Measurements from ENCODE around the gene PEAK3. TPM values are rescaled to one million over a fixed set of nuclear protein-coding genes. Genes with fewer than 3 reads are reported as not detected.

PEAK3 gene
- total and polyA plus RNA-seq, 10 of the 15 experiments (the other 5 are each of a cell fraction or from before 2014, with no cell fraction given): 0.03 to 0.10 (median 0.05) TPM; not detected in 7

- Histone ChIP-seq H2AFZ (ENCODE audit: control insufficient read depth, low read depth, low read length) (no peak overlapping the region), H3K79me2 (ENCODE audit: control insufficient read depth, insufficient read depth, low read length) (no peaks in the 10 kb centered on the region), H3K27me3 (replicated peaks in 1 of 2; ENCODE audit: control insufficient read depth in 2 of 2, insufficient read depth in 2 of 2, low read length in 1 of 2) (no peaks in the 10 kb centered on the region; a peak in 1 of 4 replicates), H3K9me3 (replicated peaks; ENCODE audit: control insufficient read depth, insufficient read depth, low read length) (no peaks in the 10 kb centered on the region), H3K9ac (ENCODE audit: control insufficient read depth, insufficient read depth, low read length) (no peak overlapping the region), H3K36me3 (ENCODE audit: control insufficient read depth in 2 of 2, insufficient read depth in 2 of 2, low read length in 1 of 2) (no peaks in the 10 kb centered on the region), H3K4me2 (ENCODE audit: control insufficient read depth, insufficient read depth) (no peak overlapping the region), H4K20me1 (ENCODE audit: control insufficient read depth, insufficient read depth) (no peaks in the 10 kb centered on the region), H3K4me3 (no peak overlapping the region), H3K4me1 (ENCODE audit: control insufficient read depth, insufficient read depth, low read length) (peaks cover 19% of the 10 kb centered on the region), H3K27ac (ENCODE audit: control insufficient read depth, insufficient read depth) (no peak overlapping the region)
- BruUV-seq (replicated peaks): no TSS peak
- ChIA-PET POLR2A (interaction anchor here (0.6 to 4.7 kb wide), 7 partner anchors 12 to 177 kb away, joined by 3 to 54 read pairs (median 8); no protein-coding TSS in a partner anchor), RAD21 (ENCODE audit: unreplicated experiment) (interaction anchor here (0.6 to 5.4 kb wide), 5 partner anchors 13 to 133 kb away, joined by 3 to 72 read pairs (median 4); partner anchors contain the start of gene SF3A2), SMC1A (ENCODE audit: uncharacterized antibody, unreplicated experiment) (interaction anchor here (1.3 to 3.5 kb wide), 4 partner anchors 11 to 88 kb away, joined by 3 to 39 read pairs (median 8); no protein-coding TSS in a partner anchor), CTCF (interaction anchor here (0.6 to 6.7 kb wide), 5 partner anchors 15 to 104 kb away, joined by 5 to 130 read pairs (median 17); no protein-coding TSS in a partner anchor)
- TF ChIP-seq NFYB (IDR thresholded peaks at IDR 0.05; ENCODE audit: insufficient read depth, low read depth, low read length) (no peak), HSF1 (IDR thresholded peaks at IDR 0.05; ENCODE audit: low read depth, low read length) (peak; percentile 58; the same call in 1 of the 2 replicates), TCF3 (IDR thresholded peaks at IDR 0.05; ENCODE audit: borderline replicate concordance, insufficient read depth, low read depth, low read length) (no peak)
- DNase-seq (ENCODE audit: low read depth, low spot score) (no peak), ATAC-seq (no peak), FAIRE-seq (no peak)
- WGBS (ENCODE audit: insufficient coverage, insufficient replicate concordance, low lambda C conversion rate, missing lambda C conversion rate): 82% methylated on average over 4 of the region's 5 CpGs
- in situ Hi-C loops (cut with MboI): no loop called here
- intact Hi-C loops (cut with micrococcal nuclease; ENCODE audit: unreplicated experiment): no loop called here
Measured at GRCh38 chr19:2259336-2259735, 22.6 kb downstream of the PEAK3 start.

- FAIRE-seq (no peak), ATAC-seq (no peak), DNase-seq (ENCODE audit: low read depth, low spot score) (no peak)
- H3K36me3 ChIP-seq (ENCODE audit: control insufficient read depth in 2 of 2, insufficient read depth in 2 of 2, low read length in 1 of 2): no peaks in the 10 kb centered on the region
- intact Hi-C loops (cut with micrococcal nuclease; ENCODE audit: unreplicated experiment): no loop called here
- H3K4me2 ChIP-seq (ENCODE audit: control insufficient read depth, insufficient read depth): no peak within 1 kb of the TSS
- in situ Hi-C loops (cut with MboI): no loop called here
- CTCF ChIA-PET: no interaction called here
- no peaks in the 10 kb centered on the region for H3K79me2 ChIP-seq (ENCODE audit: control insufficient read depth, insufficient read depth, low read length)
- H3K27ac ChIP-seq (ENCODE audit: control insufficient read depth, insufficient read depth): no peak within 1 kb of the TSS
- POLR2A ChIA-PET: interaction anchor here (4.3 kb wide), 1 partner anchor 16 kb away, joined by 16 read pairs; no protein-coding TSS in a partner anchor
- no peak within 1 kb of the TSS for H2AFZ ChIP-seq (ENCODE audit: control insufficient read depth, low read depth, low read length)
- no peaks in the 10 kb centered on the region for H4K20me1 ChIP-seq (ENCODE audit: control insufficient read depth, insufficient read depth)
- TF ChIP-seq LARP7 (IDR thresholded peaks at IDR 0.05) (peak; percentile 26; the same call in 1 of the 2 replicates), NR2C1 (IDR thresholded peaks at IDR 0.05) (no peak), ZBTB33 (IDR thresholded peaks at IDR 0.05) (peak; percentile 95)
- SMC1A ChIA-PET (ENCODE audit: uncharacterized antibody, unreplicated experiment): no interaction called here
- no peak within 1 kb of the TSS for H3K9ac ChIP-seq (ENCODE audit: control insufficient read depth, insufficient read depth, low read length)
- H3K27me3 ChIP-seq (replicated peaks in 1 of 2; ENCODE audit: control insufficient read depth in 2 of 2, insufficient read depth in 2 of 2, low read length in 1 of 2): peaks cover 14 to 19% of the 10 kb centered on the region in 2 experiments; a peak in 3 of 4 replicates
- 51% methylated on average over 24 of the region's 24 CpGs for WGBS (ENCODE audit: insufficient coverage, insufficient replicate concordance, low lambda C conversion rate, missing lambda C conversion rate)
- RAD21 ChIA-PET (ENCODE audit: unreplicated experiment): no interaction called here
- H3K4me1 ChIP-seq (ENCODE audit: control insufficient read depth, insufficient read depth, low read length): peaks cover 19% of the 10 kb centered on the region
- no peak within 1 kb of the TSS for H3K4me3 ChIP-seq
- no peaks in the 10 kb centered on the region; the same call in 2 of the 3 replicates for H3K9me3 ChIP-seq (replicated peaks; ENCODE audit: control insufficient read depth, insufficient read depth, low read length)
- BruUV-seq (replicated peaks): no TSS peak
Measured at GRCh38 chr19:2255982-2256685, 25.8 kb downstream of the PEAK3 start, which contains the start of gene JSRP1. Gene JSRP1, minus strand, starts transcription at chr19:2256417. Its CDS starts 1,103 bp downstream, at chr19:2255314.
